ENCODE results near the gene URI1.

- TF ChIP-seq EZH2 (IDR thresholded peaks at IDR 0.05) = no peak
- TF ChIP-seq POLR2AphosphoS5 (IDR thresholded peaks at IDR 0.05; ENCODE audit: borderline replicate concordance, low read depth, low read length) = no peak
These were observed 14.8 kb downstream of the URI1 start for GRCh38 chr19:29956855-29957254.

All from SK-N-MC (cell line).